Hindlimb muscle (tissue), 1 donor: Measurements from ENCODE around the gene FLVCR2. TPM values are rescaled to one million over a fixed set of nuclear protein-coding genes. Genes with fewer than 3 reads are reported as not detected.

Experiments
- DNase-seq: peaks from one replicate; pipeline ENCODE4 v3.0.0-alpha.2; 2013
- polyA plus RNA-seq: library from polyadenylated mRNA; unstranded; fragments of 120-200 nt; gene quantifications from one replicate; pipeline ENCODE4 v1.2.1, GENCODE V29; 2013; ENCODE audit not compliant: insufficient read length

FLVCR2 gene
- polyA plus RNA-seq, 1 donor: 15.1 TPM

- DNase-seq: no peak
These were observed 53.0 kb downstream of the FLVCR2 start for GRCh38 chr14:75631453-75631831.

GRCh38 chr14:75634848-75635247, 56.4 kb downstream of the FLVCR2 start:
- no peak for DNase-seq

- no peak for DNase-seq
These were observed 57.8 kb downstream of the FLVCR2 start for GRCh38 chr14:75636100-75636692.

DNA sequence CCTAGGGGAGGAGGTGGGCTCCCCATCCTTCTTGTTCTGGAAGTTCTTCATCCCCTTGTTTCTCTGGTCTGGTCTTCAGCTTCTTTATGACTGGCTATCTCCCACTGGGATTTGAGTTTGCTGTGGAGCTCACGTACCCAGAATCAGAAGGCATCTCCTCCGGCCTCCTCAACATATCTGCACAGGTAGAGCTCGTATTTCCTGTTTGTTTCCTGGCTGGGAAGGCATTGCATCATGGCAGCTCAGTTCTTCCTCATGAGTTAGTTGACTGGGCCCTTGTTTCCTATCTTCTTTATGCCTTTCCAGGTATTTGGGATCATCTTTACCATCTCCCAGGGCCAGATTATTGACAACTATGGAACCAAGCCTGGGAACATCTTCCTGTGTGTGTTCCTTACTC, 62.5 kb downstream of the FLVCR2 start:
- no peak for DNase-seq

DNA sequence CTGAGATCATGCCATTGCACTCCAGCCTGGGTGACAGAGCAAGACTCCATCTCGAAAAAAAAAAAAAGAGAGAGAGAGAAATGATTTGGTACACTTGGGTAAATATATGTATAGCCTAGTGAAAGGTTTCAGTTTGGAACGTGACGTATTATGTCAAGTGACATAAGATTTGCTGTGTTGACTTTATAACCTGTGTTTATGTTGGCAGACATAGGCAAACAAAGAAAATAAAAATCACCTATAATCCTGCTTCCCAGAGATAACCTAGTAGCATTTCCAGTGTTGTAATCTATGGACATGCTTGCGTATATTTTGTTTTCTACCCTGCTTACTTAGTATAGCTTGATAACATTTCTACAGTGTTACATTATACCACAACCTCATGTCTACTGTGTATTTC, 65.6 kb downstream of the FLVCR2 start:
- DNase-seq: no peak

GRCh38 chr14:75645056-75645455, 66.6 kb downstream of the FLVCR2 start:
- no peak for DNase-seq

DNA sequence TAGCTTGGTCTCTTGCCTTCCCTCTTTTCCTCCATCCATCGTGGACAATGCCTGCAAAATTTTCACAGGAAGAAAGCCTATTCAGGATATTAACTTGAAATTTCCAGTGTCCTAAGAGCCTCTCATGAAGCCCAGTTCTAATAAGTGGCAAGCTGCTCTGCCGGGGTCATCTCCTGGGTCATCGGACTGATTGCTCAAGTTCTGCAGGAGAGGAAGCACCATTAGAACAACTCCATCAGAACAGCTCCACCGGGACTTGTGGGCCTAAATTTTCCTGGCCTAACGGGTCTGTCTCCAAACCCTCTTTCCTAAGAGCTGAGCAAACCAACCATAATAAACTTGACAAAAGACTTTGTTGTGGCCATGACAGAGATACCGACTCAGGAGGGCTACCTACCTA, 68.3 kb downstream of the FLVCR2 start:
- no peak for DNase-seq

- no peak for DNase-seq
These were observed 69.2 kb downstream of the FLVCR2 start for GRCh38 chr14:75647640-75648039.

GRCh38 chr14:75648066-75648838, 69.8 kb downstream of the FLVCR2 start:
- DNase-seq: no peak

- DNase-seq: no peak
These were observed 70.9 kb downstream of the FLVCR2 start for GRCh38 chr14:75649337-75649736.

GRCh38 chr14:75649773-75650172, 71.4 kb downstream of the FLVCR2 start:
- no peak for DNase-seq

DNA sequence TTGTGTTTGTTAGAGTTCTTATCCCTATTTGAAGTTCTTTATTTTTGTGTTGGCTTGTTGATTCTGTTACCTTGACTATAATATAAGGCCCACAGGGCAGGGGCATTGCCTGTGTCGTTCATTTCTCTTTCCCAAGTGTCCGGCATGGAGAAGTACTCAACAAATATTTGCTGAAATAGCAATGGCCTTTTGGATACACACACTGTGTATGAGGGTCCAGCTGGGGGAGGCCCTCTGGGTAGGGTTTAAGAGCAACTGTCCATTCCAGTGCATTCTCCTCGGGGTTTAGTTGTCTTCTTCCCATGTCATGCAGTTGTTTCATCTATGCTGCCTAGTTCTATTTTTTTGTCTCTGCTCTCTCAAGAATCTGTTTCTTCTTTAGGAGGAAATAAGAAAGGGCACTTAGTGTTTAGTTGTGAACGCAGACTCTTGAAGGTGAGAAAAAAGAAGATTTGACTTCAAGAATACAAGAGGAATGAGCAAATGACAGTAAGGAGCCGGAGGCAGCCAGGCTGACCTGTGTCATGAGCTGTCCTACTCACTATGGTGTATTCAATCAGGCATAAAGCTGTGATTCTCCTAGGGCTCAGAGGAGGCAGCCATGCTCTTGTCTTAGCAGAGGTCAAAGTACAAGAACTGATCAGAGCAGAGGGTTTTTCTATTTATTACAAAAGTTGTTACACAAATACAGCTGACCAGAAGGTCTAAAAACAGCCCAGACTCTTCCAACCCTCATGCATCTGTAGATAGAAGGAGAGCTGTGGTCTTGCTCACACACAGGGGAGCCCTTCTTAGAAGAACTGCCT, 72.0 kb downstream of the FLVCR2 start:
- DNase-seq: no peak

- no peak for DNase-seq
These were observed 75.1 kb downstream of the FLVCR2 start for GRCh38 chr14:75653563-75653962.

- peak; percentile 65 for DNase-seq
These were observed 75.8 kb downstream of the FLVCR2 start for GRCh38 chr14:75654127-75654732.

- no peak for DNase-seq
These were observed 76.8 kb downstream of the FLVCR2 start for GRCh38 chr14:75655235-75655634.

DNA sequence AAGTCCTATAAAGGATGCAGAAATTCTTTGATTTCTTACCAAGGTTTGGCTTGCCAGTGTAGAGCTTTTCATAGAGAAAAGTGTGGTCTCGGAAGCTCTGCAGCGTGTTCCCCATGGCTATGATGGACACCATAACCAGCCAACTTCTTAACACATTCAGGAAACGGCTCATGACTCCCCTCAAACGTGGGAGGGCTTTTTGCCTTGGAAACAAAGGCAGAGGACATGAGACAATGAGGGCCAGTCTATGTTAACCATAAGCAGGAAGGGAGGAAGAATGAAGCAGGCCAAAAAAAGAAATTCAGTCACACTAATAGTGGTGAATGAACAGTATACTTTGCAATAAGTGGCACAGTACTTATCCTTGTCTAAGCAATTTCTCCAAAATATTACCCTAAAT, 78.9 kb downstream of the FLVCR2 start:
- no peak for DNase-seq

DNA sequence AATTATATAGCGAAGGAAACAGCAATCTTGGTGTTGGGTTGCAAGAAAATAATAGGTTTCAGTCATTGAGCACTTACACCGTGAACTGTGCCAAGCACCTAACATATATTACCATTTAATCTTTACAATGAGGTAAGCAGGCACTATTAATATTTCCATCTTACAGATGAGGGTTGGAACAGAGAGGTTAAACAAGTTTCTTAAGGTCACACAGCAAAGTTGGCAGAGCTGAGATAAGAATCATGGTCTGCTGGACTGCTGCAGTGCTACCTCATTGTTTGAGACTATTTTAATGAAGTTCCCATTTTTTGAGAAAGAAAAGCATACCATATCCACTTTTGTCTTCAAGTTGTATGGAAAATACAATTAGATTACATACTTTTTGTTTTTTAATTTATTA, 80.5 kb downstream of the FLVCR2 start:
- no peak for DNase-seq

- DNase-seq: no peak
These were observed 81.8 kb downstream of the FLVCR2 start for GRCh38 chr14:75660238-75660629.

- DNase-seq: peak; percentile 97
These were observed 82.4 kb downstream of the FLVCR2 start, which contains the start of the genes ERG28 and TTLL5 for GRCh38 chr14:75660630-75661498. TSS of gene ERG28 (minus strand) at chr14:75660876. CDS start at chr14:75657502, 3,374 bp downstream. TSS of gene TTLL5 (plus strand) at chr14:75661246. CDS start at chr14:75663150, 1,904 bp downstream.

- no peak for DNase-seq
These were observed 83.0 kb downstream of the FLVCR2 start for GRCh38 chr14:75661499-75661814.

GRCh38 chr14:75662966-75663365, 84.5 kb downstream of the FLVCR2 start:
- no peak for DNase-seq
